ENCODE data around the gene TCEAL2.
"Not testable (repeated sequence)": the region's sequence is repeated elsewhere in the genome, so short reads cannot be mapped to it uniquely, and the experiment has no call there.

Gene TCEAL2

GRCh38 chrX:102125436-102125835, at the start of gene TCEAL2:
Gene TCEAL2 (plus strand): TSS chrX:102125679. CDS start chrX:102126831, 1,152 bp downstream.
- H3K4me3 ChIP-seq (ENCODE audit: low read depth, low read length); DNase-seq (ENCODE audit: low read depth): not testable (repeated sequence)

GRCh38 chrX:102077426-102077825, 48.1 kb upstream of the TCEAL2 start:
- no peak for TF ChIP-seq CTCF (IDR thresholded peaks at IDR 0.05; ENCODE audit: control insufficient read depth, extremely low read depth, insufficient read depth)
- no peak for DNase-seq (ENCODE audit: low read depth)
- no peak overlapping the region for H3K4me3 ChIP-seq (ENCODE audit: low read depth, low read length)

- no peak for DNase-seq (ENCODE audit: low read depth)
- no peak for TF ChIP-seq CTCF (IDR thresholded peaks at IDR 0.05; ENCODE audit: control insufficient read depth, extremely low read depth, insufficient read depth)
- no peak overlapping the region for H3K4me3 ChIP-seq (ENCODE audit: low read depth, low read length)
These were observed 39.8 kb upstream of the TCEAL2 start for GRCh38 chrX:102085706-102086105.

GRCh38 chrX:102113367-102113766, 12.1 kb upstream of the TCEAL2 start:
- DNase-seq (ENCODE audit: low read depth), result no peak
- no peak overlapping the region for H3K4me3 ChIP-seq (ENCODE audit: low read depth, low read length)
- TF ChIP-seq CTCF (IDR thresholded peaks at IDR 0.05; ENCODE audit: control insufficient read depth, extremely low read depth, insufficient read depth), result no peak

- no peak overlapping the region for H3K4me3 ChIP-seq (ENCODE audit: low read depth, low read length)
- TF ChIP-seq CTCF (IDR thresholded peaks at IDR 0.05; ENCODE audit: control insufficient read depth, extremely low read depth, insufficient read depth), result no peak
- DNase-seq (ENCODE audit: low read depth), result no peak
These were observed 9.7 kb upstream of the TCEAL2 start for GRCh38 chrX:102115748-102116147.

GRCh38 chrX:102125014-102125413, 465 bp upstream of the TCEAL2 start:
- not testable (repeated sequence) for H3K4me3 ChIP-seq (ENCODE audit: low read depth, low read length); DNase-seq (ENCODE audit: low read depth)

- H3K4me3 ChIP-seq (ENCODE audit: low read depth, low read length); DNase-seq (ENCODE audit: low read depth): not testable (repeated sequence)
These were observed 770 bp downstream of the TCEAL2 start for GRCh38 chrX:102126080-102126818.

GRCh38 chrX:102126863-102127262, 1.4 kb downstream of the TCEAL2 start:
- no peak for DNase-seq (ENCODE audit: low read depth)
- no peak for TF ChIP-seq CTCF (IDR thresholded peaks at IDR 0.05; ENCODE audit: control insufficient read depth, extremely low read depth, insufficient read depth)
- H3K4me3 ChIP-seq (ENCODE audit: low read depth, low read length), result no peak overlapping the region
